SK-N-MC (cell line): Measurements from ENCODE around the gene AGAP3.

ENCODE experiments used
- EZH2 ChIP-seq: fragments of 200-600 bp; sonication (generic); IDR thresholded peaks from one replicate; pipeline ENCODE4 v1.6.1; 2017; ENCODE audit warnings: antibody characterized with exemption
- FOXP2 ChIP-seq: optimal IDR thresholded peaks from 2 replicates; pipeline ENCODE3; 2011; ENCODE audit warnings: mild to moderate bottlenecking, moderate library complexity; ENCODE audit not compliant: insufficient read depth; ENCODE audit errors: extremely low read length, control extremely low read depth
- POLR2AphosphoS5 ChIP-seq: IDR thresholded peaks from 2 replicates; pipeline ENCODE4 v1.6.1; 2012; ENCODE audit warnings: mild to moderate bottlenecking, low read depth, low read length, borderline replicate concordance

DNA sequence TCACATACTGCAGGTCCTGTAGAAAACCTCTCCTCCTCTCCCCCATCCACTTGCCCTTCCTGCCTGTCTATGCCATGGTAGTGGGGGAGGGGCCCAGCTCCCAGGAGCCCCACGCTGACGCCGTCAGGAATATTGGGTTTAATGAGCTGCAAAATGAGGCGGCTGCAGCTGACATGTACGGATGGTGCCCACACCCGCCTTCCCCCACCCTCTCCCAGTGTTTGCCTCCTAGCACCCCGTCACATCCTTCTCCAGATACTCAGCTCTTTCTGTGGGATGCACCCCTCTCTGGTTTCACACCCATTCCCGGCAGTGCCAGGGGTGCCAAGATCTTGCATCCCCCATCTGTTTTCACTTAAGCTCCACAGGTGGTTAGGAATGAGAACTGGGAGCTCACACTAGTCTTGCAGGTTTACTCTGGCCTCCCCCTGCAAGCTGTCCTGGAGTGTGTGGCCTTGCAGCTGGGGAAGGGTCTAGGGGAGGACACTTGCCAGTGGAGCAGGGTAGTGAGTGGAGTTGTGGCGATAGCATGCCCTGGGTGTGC is 55.1 kb downstream of the AGAP3 start:
- TF ChIP-seq POLR2AphosphoS5: no peak
- no peak for TF ChIP-seq EZH2
- no peak for TF ChIP-seq FOXP2
